ENCODE measurements around the gene HLA-DQA2.
"Not testable (repeated sequence)": the region's sequence is repeated elsewhere in the genome, so short reads cannot be mapped to it uniquely, and the experiment has no call there.

The HLA-DQA2 gene

GRCh38 chr6:32742374-32742773 is 1.2 kb downstream of the HLA-DQA2 start:
- Histone ChIP-seq H3K4me2 (ENCODE audit: low read length) (no peak overlapping the region), H2BK15ac (replicated peaks; ENCODE audit: low read depth) (no peak overlapping the region), H4K8ac (ENCODE audit: low read depth, low read length) (no peak overlapping the region), H3K79me2 (ENCODE audit: control insufficient read depth, insufficient read depth, low read length) (no peaks in the 10 kb centered on the region), H3K27me3 (ENCODE audit: insufficient read depth, low read length, poor library complexity) (no peaks in the 10 kb centered on the region), H2AK5ac (ENCODE audit: low read length) (no peak overlapping the region), H3K4ac (ENCODE audit: low read depth, low read length) (no peak overlapping the region), H3K79me1 (ENCODE audit: low read length) (no peaks in the 10 kb centered on the region), H3K56ac (ENCODE audit: low read length) (no peak overlapping the region), H3K4me1 (ENCODE audit: control insufficient read depth, low read depth, low read length) (no peaks in the 10 kb centered on the region), H2BK120ac (ENCODE audit: low read depth, low read length) (no peak overlapping the region), H3K4me3 (ENCODE audit: low read length) (no peak overlapping the region), H3K18ac (ENCODE audit: low read length) (no peak overlapping the region), H3K23ac (ENCODE audit: low read length) (no peak overlapping the region), H4K5ac (ENCODE audit: low read length) (no peak overlapping the region), H3K9ac (ENCODE audit: low read length) (no peak overlapping the region), H2BK5ac (ENCODE audit: low read length) (no peak overlapping the region), H3K36me3 (ENCODE audit: control insufficient read depth, insufficient read depth, low read length) (no peaks in the 10 kb centered on the region), H3K27ac (ENCODE audit: low read depth, low read length) (no peak overlapping the region)
- no peak for DNase-seq
- no CpG with 5 or more reads among the region's 3 CpGs for WGBS (ENCODE audit: extremely low coverage, insufficient coverage, low lambda C conversion rate)

GRCh38 chr6:32744776-32745175 is 3.6 kb downstream of the HLA-DQA2 start:
- Histone ChIP-seq H3K4ac (ENCODE audit: low read depth, low read length) (no peak overlapping the region), H4K8ac (ENCODE audit: low read depth, low read length) (no peak overlapping the region), H3K27me3 (ENCODE audit: insufficient read depth, low read length, poor library complexity) (no peaks in the 10 kb centered on the region), H3K27ac (ENCODE audit: low read depth, low read length) (no peak overlapping the region), H2AK5ac (ENCODE audit: low read length) (no peak overlapping the region), H3K4me3 (ENCODE audit: low read length) (no peak overlapping the region), H2BK5ac (ENCODE audit: low read length) (no peak overlapping the region), H3K9ac (ENCODE audit: low read length) (no peak overlapping the region), H3K79me1 (ENCODE audit: low read length) (no peaks in the 10 kb centered on the region), H2BK15ac (replicated peaks; ENCODE audit: low read depth) (no peak overlapping the region), H3K36me3 (ENCODE audit: control insufficient read depth, insufficient read depth, low read length) (no peaks in the 10 kb centered on the region), H3K18ac (ENCODE audit: low read length) (no peak overlapping the region), H2BK120ac (ENCODE audit: low read depth, low read length) (no peak overlapping the region), H3K23ac (ENCODE audit: low read length) (no peak overlapping the region), H4K5ac (ENCODE audit: low read length) (no peak overlapping the region), H3K4me1 (ENCODE audit: control insufficient read depth, low read depth, low read length) (no peaks in the 10 kb centered on the region), H3K56ac (ENCODE audit: low read length) (no peak overlapping the region), H3K79me2 (ENCODE audit: control insufficient read depth, insufficient read depth, low read length) (no peaks in the 10 kb centered on the region), H3K4me2 (ENCODE audit: low read length) (no peak overlapping the region)
- DNase-seq, result no peak
- WGBS (ENCODE audit: extremely low coverage, insufficient coverage, low lambda C conversion rate), result no CpG with 5 or more reads among the region's 5 CpGs

- H3K4me2 ChIP-seq (ENCODE audit: low read length); H4K5ac ChIP-seq (ENCODE audit: low read length); H3K36me3 ChIP-seq (ENCODE audit: control insufficient read depth, insufficient read depth, low read length); H2BK15ac ChIP-seq (replicated peaks; ENCODE audit: low read depth); H3K4me3 ChIP-seq (ENCODE audit: low read length); H2AK5ac ChIP-seq (ENCODE audit: low read length); H3K79me1 ChIP-seq (ENCODE audit: low read length); H3K9ac ChIP-seq (ENCODE audit: low read length); H3K23ac ChIP-seq (ENCODE audit: low read length); H3K79me2 ChIP-seq (ENCODE audit: control insufficient read depth, insufficient read depth, low read length); H3K4me1 ChIP-seq (ENCODE audit: control insufficient read depth, low read depth, low read length); H3K56ac ChIP-seq (ENCODE audit: low read length); H3K4ac ChIP-seq (ENCODE audit: low read depth, low read length); DNase-seq; H2BK120ac ChIP-seq (ENCODE audit: low read depth, low read length); H3K27me3 ChIP-seq (ENCODE audit: insufficient read depth, low read length, poor library complexity); H2BK5ac ChIP-seq (ENCODE audit: low read length); H4K8ac ChIP-seq (ENCODE audit: low read depth, low read length); H3K18ac ChIP-seq (ENCODE audit: low read length); H3K27ac ChIP-seq (ENCODE audit: low read depth, low read length): not testable (repeated sequence)
- no CpG with 5 or more reads among the region's 1 CpG for WGBS (ENCODE audit: extremely low coverage, insufficient coverage, low lambda C conversion rate)
These were observed 4.5 kb downstream of the HLA-DQA2 start for GRCh38 chr6:32745649-32746048.

- H3K23ac ChIP-seq (ENCODE audit: low read length), result no peak overlapping the region
- no peak overlapping the region for H2BK5ac ChIP-seq (ENCODE audit: low read length)
- no peak for DNase-seq
- H3K4ac ChIP-seq (ENCODE audit: low read depth, low read length), result no peak overlapping the region
- H3K36me3 ChIP-seq (ENCODE audit: control insufficient read depth, insufficient read depth, low read length), result no peaks in the 10 kb centered on the region
- H3K27me3 ChIP-seq (ENCODE audit: insufficient read depth, low read length, poor library complexity), result no peaks in the 10 kb centered on the region
- no peak overlapping the region for H3K9ac ChIP-seq (ENCODE audit: low read length)
- H3K4me3 ChIP-seq (ENCODE audit: low read length), result no peak overlapping the region
- H3K79me2 ChIP-seq (ENCODE audit: control insufficient read depth, insufficient read depth, low read length), result no peaks in the 10 kb centered on the region
- H3K27ac ChIP-seq (ENCODE audit: low read depth, low read length), result no peak overlapping the region
- H2AK5ac ChIP-seq (ENCODE audit: low read length), result no peak overlapping the region
- H4K8ac ChIP-seq (ENCODE audit: low read depth, low read length), result no peak overlapping the region
- H3K4me2 ChIP-seq (ENCODE audit: low read length), result no peak overlapping the region
- H3K18ac ChIP-seq (ENCODE audit: low read length), result no peak overlapping the region
- H2BK120ac ChIP-seq (ENCODE audit: low read depth, low read length), result no peak overlapping the region
- no peaks in the 10 kb centered on the region for H3K79me1 ChIP-seq (ENCODE audit: low read length)
- no CpG with 5 or more reads among the region's 8 CpGs for WGBS (ENCODE audit: extremely low coverage, insufficient coverage, low lambda C conversion rate)
- no peaks in the 10 kb centered on the region for H3K4me1 ChIP-seq (ENCODE audit: control insufficient read depth, low read depth, low read length)
- H4K5ac ChIP-seq (ENCODE audit: low read length), result no peak overlapping the region
- no peak overlapping the region for H2BK15ac ChIP-seq (replicated peaks; ENCODE audit: low read depth)
- H3K56ac ChIP-seq (ENCODE audit: low read length), result no peak overlapping the region
These were observed 11.4 kb downstream of the HLA-DQA2 start for GRCh38 chr6:32752580-32752979.

GRCh38 chr6:32759669-32760068 is 18.5 kb downstream of the HLA-DQA2 start:
- H2BK120ac ChIP-seq (ENCODE audit: low read depth, low read length), result no peak overlapping the region
- no peaks in the 10 kb centered on the region for H3K79me1 ChIP-seq (ENCODE audit: low read length)
- H4K5ac ChIP-seq (ENCODE audit: low read length), result no peak overlapping the region
- no peaks in the 10 kb centered on the region for H3K36me3 ChIP-seq (ENCODE audit: control insufficient read depth, insufficient read depth, low read length)
- H3K23ac ChIP-seq (ENCODE audit: low read length), result no peak overlapping the region
- no peak overlapping the region for H3K4me3 ChIP-seq (ENCODE audit: low read length)
- H3K27ac ChIP-seq (ENCODE audit: low read depth, low read length), result no peak overlapping the region
- no peak overlapping the region for H4K8ac ChIP-seq (ENCODE audit: low read depth, low read length)
- no peak for DNase-seq
- no peak overlapping the region for H3K18ac ChIP-seq (ENCODE audit: low read length)
- WGBS (ENCODE audit: extremely low coverage, insufficient coverage, low lambda C conversion rate), result no CpG with 5 or more reads among the region's 1 CpG
- H3K56ac ChIP-seq (ENCODE audit: low read length), result no peak overlapping the region
- H2BK15ac ChIP-seq (replicated peaks; ENCODE audit: low read depth), result no peak overlapping the region
- no peak overlapping the region for H2BK5ac ChIP-seq (ENCODE audit: low read length)
- no peak overlapping the region for H3K4ac ChIP-seq (ENCODE audit: low read depth, low read length)
- H3K79me2 ChIP-seq (ENCODE audit: control insufficient read depth, insufficient read depth, low read length), result no peaks in the 10 kb centered on the region
- no peak overlapping the region for H3K9ac ChIP-seq (ENCODE audit: low read length)
- no peaks in the 10 kb centered on the region for H3K4me1 ChIP-seq (ENCODE audit: control insufficient read depth, low read depth, low read length)
- H3K4me2 ChIP-seq (ENCODE audit: low read length), result no peak overlapping the region
- no peak overlapping the region for H2AK5ac ChIP-seq (ENCODE audit: low read length)
- no peaks in the 10 kb centered on the region for H3K27me3 ChIP-seq (ENCODE audit: insufficient read depth, low read length, poor library complexity)

GRCh38 chr6:32761072-32761471 is 19.9 kb downstream of the HLA-DQA2 start:
- no peaks in the 10 kb centered on the region for H3K79me1 ChIP-seq (ENCODE audit: low read length)
- H4K5ac ChIP-seq (ENCODE audit: low read length), result no peak overlapping the region
- no CpG with 5 or more reads among the region's 16 CpGs for WGBS (ENCODE audit: extremely low coverage, insufficient coverage, low lambda C conversion rate)
- no peak overlapping the region for H2BK15ac ChIP-seq (replicated peaks; ENCODE audit: low read depth)
- H3K27me3 ChIP-seq (ENCODE audit: insufficient read depth, low read length, poor library complexity), result no peaks in the 10 kb centered on the region
- H2BK120ac ChIP-seq (ENCODE audit: low read depth, low read length), result no peak overlapping the region
- no peak overlapping the region for H2AK5ac ChIP-seq (ENCODE audit: low read length)
- H3K23ac ChIP-seq (ENCODE audit: low read length), result no peak overlapping the region
- H3K79me2 ChIP-seq (ENCODE audit: control insufficient read depth, insufficient read depth, low read length), result no peaks in the 10 kb centered on the region
- DNase-seq, result no peak
- no peaks in the 10 kb centered on the region for H3K4me1 ChIP-seq (ENCODE audit: control insufficient read depth, low read depth, low read length)
- H3K9ac ChIP-seq (ENCODE audit: low read length), result no peak overlapping the region
- H3K27ac ChIP-seq (ENCODE audit: low read depth, low read length), result no peak overlapping the region
- no peak overlapping the region for H3K4ac ChIP-seq (ENCODE audit: low read depth, low read length)
- H4K8ac ChIP-seq (ENCODE audit: low read depth, low read length), result no peak overlapping the region
- no peak overlapping the region for H3K4me3 ChIP-seq (ENCODE audit: low read length)
- H3K36me3 ChIP-seq (ENCODE audit: control insufficient read depth, insufficient read depth, low read length), result no peaks in the 10 kb centered on the region
- H3K56ac ChIP-seq (ENCODE audit: low read length), result no peak overlapping the region
- no peak overlapping the region for H2BK5ac ChIP-seq (ENCODE audit: low read length)
- H3K4me2 ChIP-seq (ENCODE audit: low read length), result no peak overlapping the region
- H3K18ac ChIP-seq (ENCODE audit: low read length), result no peak overlapping the region

Measured in mesendoderm (in vitro differentiated cells).